HG02798 (cell line): ENCODE results near the gene S100A1.

Experiments used
- ATAC-seq: cut with Tn5 transposase; IDR thresholded peaks from one replicate; pipeline ENCODE4 v1.9.1; 2021; ENCODE audit warnings: mild to moderate bottlenecking; ENCODE audit not compliant: unreplicated experiment, poor library complexity

S100A1 gene

GRCh38 chr1:153678519-153679336 lies 50.5 kb downstream of the S100A1 start, which contains the start of gene NPR1:
Gene NPR1 (plus strand): TSS chr1:153678688. CDS start chr1:153679109, 421 bp downstream.
- no peak for ATAC-seq

- no peak for ATAC-seq
Measured at GRCh38 chr1:153679337-153680119, 51.3 kb downstream of the S100A1 start.

GRCh38 chr1:153680120-153680403 lies 51.8 kb downstream of the S100A1 start:
- ATAC-seq = no peak
